Measurements from ENCODE around the gene PPIF. TPM values are rescaled to one million over a fixed set of nuclear protein-coding genes. Genes with fewer than 3 reads are reported as not detected.

PPIF gene
- total RNA-seq, 3 donors from 2014 or later: 54.6 to 88.5 (median 77.3) TPM

GRCh38 chr10:79340646-79341244 is 6.5 kb upstream of the PPIF start:
- Histone ChIP-seq H3K4me3 (no peak overlapping the region), H3K9me3 (no peaks in the 10 kb centered on the region), H3K4me1 (ENCODE audit: low read depth) (peaks cover 5% of the 10 kb centered on the region), H3K36me3 (ENCODE audit: low read depth) (no peaks in the 10 kb centered on the region)
- no peak for TF ChIP-seq CTCF (IDR thresholded peaks at IDR 0.05)
- ATAC-seq (no peak), DNase-seq (no peak)
- intact Hi-C loops (cut with DNase I, micrococcal nuclease): no loop called here

- no peaks in the 10 kb centered on the region for H3K9me3 ChIP-seq
- ATAC-seq (peak; percentile 34), DNase-seq (peak in 1 of 3 donors; percentile 19)
- TF ChIP-seq CTCF (IDR thresholded peaks at IDR 0.05): no peak
- H3K4me3 ChIP-seq: no peak overlapping the region
- H3K36me3 ChIP-seq (ENCODE audit: low read depth): no peaks in the 10 kb centered on the region
- intact Hi-C loops (cut with DNase I, micrococcal nuclease): no loop called here
- peaks cover 5% of the 10 kb centered on the region for H3K4me1 ChIP-seq (ENCODE audit: low read depth)
These were observed 4.9 kb upstream of the PPIF start for GRCh38 chr10:79342295-79342761.

- TF ChIP-seq CTCF (IDR thresholded peaks at IDR 0.05): no peak
- DNase-seq (peak in 1 of 3 donors; percentile 55), ATAC-seq (peak; percentile 28)
- intact Hi-C loops (cut with DNase I, micrococcal nuclease): no loop called here
- peaks cover 7% of the 10 kb centered on the region for H3K4me1 ChIP-seq (ENCODE audit: low read depth)
- no peaks in the 10 kb centered on the region for H3K36me3 ChIP-seq (ENCODE audit: low read depth)
- H3K9me3 ChIP-seq: no peaks in the 10 kb centered on the region
- H3K4me3 ChIP-seq: no peak overlapping the region
These were observed 4.3 kb upstream of the PPIF start for GRCh38 chr10:79342811-79343561.

GRCh38 chr10:79344502-79345195 is 2.6 kb upstream of the PPIF start:
- no peaks in the 10 kb centered on the region for H3K36me3 ChIP-seq (ENCODE audit: low read depth)
- DNase-seq (no peak), ATAC-seq (peak; percentile 13)
- H3K9me3 ChIP-seq: no peaks in the 10 kb centered on the region
- TF ChIP-seq CTCF (IDR thresholded peaks at IDR 0.05): no peak
- H3K4me1 ChIP-seq (ENCODE audit: low read depth): peaks cover 19% of the 10 kb centered on the region
- H3K4me3 ChIP-seq: no peak overlapping the region
- intact Hi-C loops (cut with DNase I, micrococcal nuclease): no loop called here

- H3K36me3 ChIP-seq (ENCODE audit: low read depth): no peaks in the 10 kb centered on the region
- H3K4me3 ChIP-seq: no peak overlapping the region
- peaks cover 19% of the 10 kb centered on the region for H3K4me1 ChIP-seq (ENCODE audit: low read depth)
- ATAC-seq: no peak
- H3K9me3 ChIP-seq: no peaks in the 10 kb centered on the region
- no peak for TF ChIP-seq CTCF (IDR thresholded peaks at IDR 0.05)
- intact Hi-C loops (cut with DNase I, micrococcal nuclease): no loop called here
- no peak for DNase-seq
These were observed 1.8 kb upstream of the PPIF start for GRCh38 chr10:79345241-79346011.

Measured in mucosa of descending colon (tissue), 3 donors.